HG03103 (cell line): ENCODE results near the gene KIR3DL1.
"Not testable (repeated sequence)": the region's sequence is repeated elsewhere in the genome, so short reads cannot be mapped to it uniquely, and the experiment has no call there.

Experiments used
- ATAC-seq: cut with Tn5 transposase; IDR thresholded peaks from one replicate; pipeline ENCODE4 v1.9.1; 2021; ENCODE audit warnings: low read depth; ENCODE audit not compliant: unreplicated experiment

Gene KIR3DL1

GRCh38 chr19:54816251-54816650 is at the start of gene KIR3DL1:
Gene KIR3DL1, plus strand, starts transcription at chr19:54816468.
- not testable (repeated sequence) for ATAC-seq

- not testable (repeated sequence) for ATAC-seq
These were observed 46.6 kb upstream of the KIR3DL1 start, which contains the start of gene KIR2DL1 for GRCh38 chr19:54769646-54770045. Gene KIR2DL1, plus strand, starts transcription at chr19:54769793. Its CDS starts 58 bp downstream, at chr19:54769851.

GRCh38 chr19:54770511-54770910 is 45.8 kb upstream of the KIR3DL1 start:
- not testable (repeated sequence) for ATAC-seq

- not testable (repeated sequence) for ATAC-seq
These were observed 45.0 kb upstream of the KIR3DL1 start for GRCh38 chr19:54771018-54771960.

- not testable (repeated sequence) for ATAC-seq
These were observed 43.6 kb upstream of the KIR3DL1 start for GRCh38 chr19:54772666-54773065.

GRCh38 chr19:54775095-54775815 is 41.0 kb upstream of the KIR3DL1 start:
- not testable (repeated sequence) for ATAC-seq

- ATAC-seq = not testable (repeated sequence)
These were observed 40.4 kb upstream of the KIR3DL1 start for GRCh38 chr19:54775830-54776229.

GRCh38 chr19:54777851-54778250 is 38.4 kb upstream of the KIR3DL1 start:
- not testable (repeated sequence) for ATAC-seq

- not testable (repeated sequence) for ATAC-seq
These were observed 37.4 kb upstream of the KIR3DL1 start for GRCh38 chr19:54778896-54779295.

- ATAC-seq = not testable (repeated sequence)
These were observed 33.4 kb upstream of the KIR3DL1 start for GRCh38 chr19:54782916-54783315.

GRCh38 chr19:54786091-54786723 is 30.1 kb upstream of the KIR3DL1 start:
- ATAC-seq = not testable (repeated sequence)

GRCh38 chr19:54788154-54788553 is 28.1 kb upstream of the KIR3DL1 start:
- ATAC-seq = not testable (repeated sequence)

GRCh38 chr19:54790711-54791110 is 25.6 kb upstream of the KIR3DL1 start:
- no peak for ATAC-seq

- no peak for ATAC-seq
These were observed 24.8 kb upstream of the KIR3DL1 start for GRCh38 chr19:54791476-54791875.

GRCh38 chr19:54792814-54793213 is 23.5 kb upstream of the KIR3DL1 start:
- no peak for ATAC-seq

GRCh38 chr19:54795758-54796157 is 20.5 kb upstream of the KIR3DL1 start:
- no peak for ATAC-seq

GRCh38 chr19:54803410-54803809 is 12.9 kb upstream of the KIR3DL1 start, which contains the start of gene KIR2DL4:
Gene KIR2DL4, plus strand, starts transcription at chr19:54803610. Its CDS starts 42 bp downstream, at chr19:54803652.
- ATAC-seq = no peak

GRCh38 chr19:54804101-54804500 is 12.2 kb upstream of the KIR3DL1 start:
- ATAC-seq = no peak

- ATAC-seq = no peak
These were observed 11.7 kb upstream of the KIR3DL1 start for GRCh38 chr19:54804571-54804970.

- ATAC-seq = no peak
These were observed 10.4 kb upstream of the KIR3DL1 start for GRCh38 chr19:54805665-54806515.
